Psoas muscle (tissue), 8 donors: ENCODE data around the gene ERCC3. TPM values are rescaled to one million over a fixed set of nuclear protein-coding genes. Genes with fewer than 3 reads are reported as not detected.
A peak's percentile ranks its signal among the peaks of the same experiment; 100 is the strongest.
"Not testable (repeated sequence)": the region's sequence is repeated elsewhere in the genome, so short reads cannot be mapped to it uniquely, and the experiment has no call there.

ENCODE experiments used
- ATAC-seq, 4 donors: fragments of 200-7000 bp; cut with Tn5 transposase; one replicate each; pipeline ENCODE4 v1.9.1; 2020; ENCODE audit warnings: moderate library complexity in 3 of 4, mild to moderate bottlenecking in 2 of 4
- DNase-seq, 2 donors: peaks; one replicate each; pipeline ENCODE4 v3.0.0-alpha.2; 2020
- H3K27ac ChIP-seq: fragments of 200-600 bp; one replicate; pipeline ENCODE4 v1.8.0; 2022
- H3K27me3 ChIP-seq, 3 donors: fragments of 200-600 bp in 1 of 3; one replicate each; pipeline versions ENCODE4 v1.6.1 to v1.8.0; 2013 to 2022; ENCODE audit warnings: low read length in 2 of 3, mild to moderate bottlenecking in 2 of 3, moderate library complexity in 1 of 3; ENCODE audit not compliant: insufficient read depth in 3 of 3
- H3K36me3 ChIP-seq, 2 donors: fragments of 200-600 bp in 1 of 2; one replicate each; pipeline versions ENCODE4 v1.6.1 to v1.8.0; 2013 to 2022; ENCODE audit warnings: low read depth in 1 of 2, mild to moderate bottlenecking in 1 of 2, moderate library complexity in 1 of 2; ENCODE audit not compliant: insufficient read depth in 1 of 2
- H3K4me1 ChIP-seq: fragments of 200-600 bp; one replicate; pipeline ENCODE4 v1.8.0; 2022
- H3K4me3 ChIP-seq: fragments of 200-600 bp; one replicate; pipeline ENCODE4 v1.8.0; 2022; ENCODE audit warnings: mild to moderate bottlenecking
- H3K9me3 ChIP-seq: fragments of 200-600 bp; one replicate; pipeline ENCODE4 v1.8.0; 2022
- WGBS, 3 donors: extraction: QIAGEN DNeasy Blood & Tissue Kit; methylation state at CpG; one replicate each; pipeline versions ENCODE4 v1.1.6 to v1.1.7; 2013; 5-methylcytosine and 5-hydroxymethylcytosine counted together
- intact Hi-C, 2 donors: fragments of 100-400 bp; cut with DNase I; formaldehyde crosslinking; loops; one replicate each; pipeline versions ENCODE4 v1.11.0 to v1.14.2; 2022
- polyA plus RNA-seq, 3 donors: library from polyadenylated mRNA; stranded (reverse); fragments of 200-250 nt; gene quantifications; one replicate each; pipeline ENCODE4 v1.2.3, GENCODE V29; 2013
- total RNA-seq, 4 donors: library from RNA; stranded (reverse); fragmentation: NEBNext Ultra II Directional in 2 of 4; extraction: Animal tissue kit (Norgen Biotek cat#: 25700) in 2 of 4; gene quantifications; one replicate each; pipeline versions ENCODE4 v1.2.1 to v1.2.4, GENCODE V29; 2021 to 2023
- TF ChIP-seq, protein P1 (sequence below): fragments of 200-600 bp; IDR thresholded peaks from one replicate; pipeline ENCODE4 v1.8.0; 2022; ENCODE audit warnings: antibody characterized with exemption
- donor health status: healthy with polysubstance abuse.
- donor health status: DM: no; HTN: no; CAD: no; lungs with moderate emphysema.
- donor health status: Bipolar disorder and iron deficiency.
- donor health status: healthy.
- donor health status: DM: yes; HTN: yes; CAD: no.
- donor health status: DM: no; HTN: no; CAD: no.
- donor health status: DM: no; HTN: no; CAD: no.
- donor health status: DM: yes; HTN: yes; CAD: no.

ERCC3 gene
- total and polyA plus RNA-seq, 7 donors, result 22.2 to 54.9 (median 28.2) TPM

DNA sequence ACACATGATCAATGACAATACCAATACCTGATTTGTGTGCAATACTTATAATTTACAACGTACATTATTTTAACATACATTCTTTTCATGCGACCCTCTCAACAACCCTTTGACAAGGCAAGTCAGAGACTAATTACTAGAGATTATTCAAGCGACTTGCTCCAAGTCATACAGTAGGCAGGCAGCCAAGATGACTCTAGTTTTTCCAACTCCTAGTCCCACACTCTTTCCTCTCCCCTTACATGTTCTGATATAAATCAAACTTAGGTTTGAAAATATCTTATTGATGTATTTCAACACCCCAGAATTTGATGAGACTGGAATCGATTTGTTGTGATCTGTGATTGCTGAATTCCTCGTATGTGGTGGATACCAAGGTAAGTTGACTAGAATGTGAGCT, 65.8 kb downstream of the ERCC3 start:
- WGBS, 3 donors, result 64 to 69% (median 68%) methylated on average over 5 of the region's 5 CpGs
- intact Hi-C loops, result no loop called here
- DNase-seq (no peak), ATAC-seq (no peak)
- Histone ChIP-seq H3K4me1 (no peaks in the 10 kb centered on the region), H3K27me3 (peaks cover 0 to 31% (median 0%) of the 10 kb centered on the region in 3 donors), H3K4me3 (no peak overlapping the region), H3K36me3 (no peaks in the 10 kb centered on the region), H3K9me3 (peaks cover 4% of the 10 kb centered on the region), H3K27ac (no peak overlapping the region)
- TF ChIP-seq, protein P1, sequence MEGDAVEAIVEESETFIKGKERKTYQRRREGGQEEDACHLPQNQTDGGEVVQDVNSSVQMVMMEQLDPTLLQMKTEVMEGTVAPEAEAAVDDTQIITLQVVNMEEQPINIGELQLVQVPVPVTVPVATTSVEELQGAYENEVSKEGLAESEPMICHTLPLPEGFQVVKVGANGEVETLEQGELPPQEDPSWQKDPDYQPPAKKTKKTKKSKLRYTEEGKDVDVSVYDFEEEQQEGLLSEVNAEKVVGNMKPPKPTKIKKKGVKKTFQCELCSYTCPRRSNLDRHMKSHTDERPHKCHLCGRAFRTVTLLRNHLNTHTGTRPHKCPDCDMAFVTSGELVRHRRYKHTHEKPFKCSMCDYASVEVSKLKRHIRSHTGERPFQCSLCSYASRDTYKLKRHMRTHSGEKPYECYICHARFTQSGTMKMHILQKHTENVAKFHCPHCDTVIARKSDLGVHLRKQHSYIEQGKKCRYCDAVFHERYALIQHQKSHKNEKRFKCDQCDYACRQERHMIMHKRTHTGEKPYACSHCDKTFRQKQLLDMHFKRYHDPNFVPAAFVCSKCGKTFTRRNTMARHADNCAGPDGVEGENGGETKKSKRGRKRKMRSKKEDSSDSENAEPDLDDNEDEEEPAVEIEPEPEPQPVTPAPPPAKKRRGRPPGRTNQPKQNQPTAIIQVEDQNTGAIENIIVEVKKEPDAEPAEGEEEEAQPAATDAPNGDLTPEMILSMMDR, result no peak

DNA sequence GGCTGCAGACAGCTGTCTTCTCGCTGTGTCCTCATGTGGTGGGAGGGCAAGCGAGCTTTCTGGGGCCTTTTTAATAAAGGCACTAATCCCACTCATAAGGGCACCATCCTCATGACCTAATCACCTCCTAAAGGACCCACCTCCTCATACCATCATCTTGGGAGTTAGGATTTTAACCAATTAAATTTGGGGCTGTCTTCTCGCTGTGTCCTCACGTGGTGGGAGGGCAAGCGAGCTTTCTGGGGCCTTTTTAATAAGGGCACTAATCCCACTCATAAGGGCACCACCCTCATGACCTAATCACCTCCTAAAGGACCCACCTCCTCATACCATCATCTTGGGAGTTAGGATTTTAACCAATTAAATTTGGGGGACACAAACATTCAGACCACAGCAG, 66.7 kb downstream of the ERCC3 start:
- H3K4me1 ChIP-seq, DNase-seq, ATAC-seq, H3K36me3 ChIP-seq, H3K4me3 ChIP-seq, H3K9me3 ChIP-seq, H3K27ac ChIP-seq, intact Hi-C loops: not testable (repeated sequence)
- 89 to 95% (median 94%) methylated on average over 5 of the region's 5 CpGs for WGBS, 3 donors
- H3K27me3 ChIP-seq, result peaks cover 0 to 36% (median 0%) of the 10 kb centered on the region in 3 donors

DNA sequence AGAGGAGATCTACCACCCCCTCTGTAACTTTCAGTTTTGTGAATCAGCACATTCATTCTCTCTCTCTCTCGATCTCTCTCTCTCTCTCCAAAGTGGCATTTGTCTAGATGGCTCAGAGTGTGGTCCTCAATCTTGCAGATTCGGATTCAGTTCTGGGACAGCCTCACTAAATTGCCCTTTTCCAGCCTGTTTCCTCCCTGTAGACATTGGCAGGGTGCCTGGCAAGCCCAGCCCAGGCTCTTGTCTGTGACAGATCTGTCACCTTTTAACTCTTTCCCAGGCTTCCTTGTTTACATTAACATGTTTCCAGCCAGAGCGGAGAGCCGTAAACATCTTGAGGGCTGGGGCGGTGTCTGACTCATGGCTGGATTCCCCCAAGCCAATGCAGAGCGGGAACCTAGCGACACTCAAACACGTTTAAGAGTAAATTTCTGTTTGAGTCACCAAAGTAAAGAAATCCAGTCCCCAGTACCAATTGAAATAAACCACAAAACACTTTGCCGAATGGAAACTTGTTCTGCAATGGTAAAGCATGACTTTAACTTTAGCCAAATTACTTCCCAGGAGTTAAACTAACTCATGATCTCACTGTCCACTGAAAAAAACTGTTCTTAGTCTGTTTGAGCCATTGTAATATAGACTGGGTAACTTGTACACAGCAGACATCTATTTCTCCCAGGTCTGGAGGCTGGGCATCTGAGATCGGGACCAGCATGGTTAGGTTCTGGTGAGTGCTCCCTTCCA, 67.3 kb downstream of the ERCC3 start:
- ATAC-seq, result no peak
- Histone ChIP-seq H3K4me3 (no peak overlapping the region), H3K9me3 (peaks cover 4% of the 10 kb centered on the region), H3K27me3 (peaks cover 0 to 42% (median 0%) of the 10 kb centered on the region in 3 donors), H3K27ac (no peak overlapping the region), H3K4me1 (no peaks in the 10 kb centered on the region), H3K36me3 (no peaks in the 10 kb centered on the region)
- TF ChIP-seq, protein P1, result no peak
- intact Hi-C loops, result no loop called here
- no peak for DNase-seq
- WGBS, 3 donors, result 56% methylated on average over 10 of the region's 10 CpGs

- peaks cover 4% of the 10 kb centered on the region for H3K9me3 ChIP-seq
- ATAC-seq, result no peak
- peaks cover 0 to 43% (median 0%) of the 10 kb centered on the region in 3 donors for H3K27me3 ChIP-seq
- H3K4me3 ChIP-seq, result no peak overlapping the region
- H3K36me3 ChIP-seq, result no peaks in the 10 kb centered on the region
- H3K27ac ChIP-seq, result no peak overlapping the region
- intact Hi-C loops, result no loop called here
- DNase-seq, result no peak
- WGBS, 3 donors, result 63 to 70% (median 69%) methylated on average over 9 of the region's 9 CpGs
- TF ChIP-seq, protein P1, result no peak
- H3K4me1 ChIP-seq, result no peaks in the 10 kb centered on the region
Measured at GRCh38 chr2:127226132-127226519, 67.8 kb downstream of the ERCC3 start.

GRCh38 chr2:127225186-127225960, 68.6 kb downstream of the ERCC3 start:
- no peaks in the 10 kb centered on the region for H3K4me1 ChIP-seq
- no peak for DNase-seq
- 31 to 48% (median 37%) methylated on average over 12 of the region's 12 CpGs for WGBS, 3 donors
- ATAC-seq, result peak in 2 of 4 donors; percentile 34 to 37
- no peaks in the 10 kb centered on the region for H3K36me3 ChIP-seq
- no peak overlapping the region for H3K4me3 ChIP-seq
- H3K9me3 ChIP-seq, result peaks cover 4% of the 10 kb centered on the region
- H3K27ac ChIP-seq, result no peak overlapping the region
- peaks cover 0 to 49% (median 3%) of the 10 kb centered on the region in 3 donors for H3K27me3 ChIP-seq
- TF ChIP-seq, protein P1, result no peak
- intact Hi-C loops, result no loop called here

- ATAC-seq, H3K9me3 ChIP-seq, H3K36me3 ChIP-seq, H3K4me3 ChIP-seq, DNase-seq, intact Hi-C loops, H3K27ac ChIP-seq, H3K4me1 ChIP-seq: not testable (repeated sequence)
- 73 to 74% (median 74%) methylated on average over 5 of the region's 5 CpGs for WGBS, 3 donors
- H3K27me3 ChIP-seq, result peaks cover 0 to 60% (median 6%) of the 10 kb centered on the region in 3 donors
Measured at GRCh38 chr2:127224135-127224534, 69.8 kb downstream of the ERCC3 start.
